Upper lobe of left lung (tissue), 4 donors: ENCODE measurements around the gene SLC35F5.

Experiments used
- CTCF ChIP-seq, 6 experiments: fragments of 450-650 bp in 4 of 6; fragments of 200-600 bp in 2 of 6; sonication (generic) in 2 of 6; IDR thresholded peaks; one replicate each; pipeline ENCODE4 v1.5.1; 2016 to 2019; ENCODE audit warnings: antibody characterized with exemption in 6 of 6
- EP300 ChIP-seq, 4 donors: sonication (generic); formaldehyde crosslinking; IDR thresholded peaks; one replicate each; pipeline ENCODE4 v1.5.1; 2017; ENCODE audit warnings: antibody characterized with exemption in 4 of 4, control low read depth in 2 of 4
- POLR2A ChIP-seq, 4 donors: fragments of 450-650 bp; IDR thresholded peaks; one replicate each; pipeline ENCODE4 v1.5.1; 2016 to 2017; ENCODE audit warnings: antibody characterized with exemption in 4 of 4, mild to moderate bottlenecking in 2 of 4
- POLR2AphosphoS5 ChIP-seq, 2 donors: sonication (generic); formaldehyde crosslinking; IDR thresholded peaks; one replicate each; pipeline ENCODE4 v1.5.1; 2017; ENCODE audit warnings: antibody characterized with exemption in 2 of 2

- TF ChIP-seq EP300 (IDR thresholded peaks at IDR 0.05) (no peak), POLR2A (IDR thresholded peaks at IDR 0.05) (no peak), CTCF (IDR thresholded peaks at IDR 0.05) (no peak), POLR2AphosphoS5 (IDR thresholded peaks at IDR 0.05) (no peak)
Observed at GRCh38 chr2:113705982-113706523, 50.4 kb downstream of the SLC35F5 start.
